HUES48 (cell line): ENCODE measurements around the gene DPYD.

Source experiments
- H3K27ac ChIP-seq: one replicate; pipeline ENCODE4 v1.7.0; 2013; ENCODE audit warnings: low read depth, low read length, inconsistent platforms
- H3K27me3 ChIP-seq: 2 replicates; pipeline ENCODE4 v1.6.1; 2013; ENCODE audit warnings: mild to moderate bottlenecking, low read length; ENCODE audit not compliant: control insufficient read depth, insufficient read depth
- H3K36me3 ChIP-seq: 2 replicates; pipeline ENCODE4 v1.6.1; 2013; ENCODE audit warnings: low read length; ENCODE audit not compliant: control insufficient read depth, insufficient read depth
- H3K4me1 ChIP-seq: 2 replicates; pipeline ENCODE4 v1.6.1; 2013; ENCODE audit warnings: mild to moderate bottlenecking, low read length; ENCODE audit not compliant: control insufficient read depth, insufficient read depth
- H3K4me3 ChIP-seq: 2 replicates; pipeline ENCODE4 v1.5.1; 2013; ENCODE audit warnings: mild to moderate bottlenecking, low read depth, low read length
- H3K9ac ChIP-seq: 2 replicates; pipeline ENCODE4 v1.6.1; 2013; ENCODE audit warnings: mild to moderate bottlenecking, low read depth, low read length, moderate library complexity
- H3K9me3 ChIP-seq: 2 replicates; pipeline ENCODE4 v1.6.1; 2013; ENCODE audit warnings: low read length; ENCODE audit not compliant: control insufficient read depth, insufficient read depth

DPYD gene

GRCh38 chr1:97412737-97413136 is 508.1 kb downstream of the DPYD start:
- Histone ChIP-seq H3K27me3 (no peaks in the 10 kb centered on the region), H3K9me3 (no peaks in the 10 kb centered on the region), H3K4me3 (no peak overlapping the region), H3K36me3 (no peaks in the 10 kb centered on the region), H3K9ac (no peak overlapping the region), H3K27ac (no peak overlapping the region), H3K4me1 (no peaks in the 10 kb centered on the region)

- H3K4me3 ChIP-seq = no peak overlapping the region
- no peaks in the 10 kb centered on the region for H3K27me3 ChIP-seq
- no peaks in the 10 kb centered on the region for H3K9me3 ChIP-seq
- no peak overlapping the region for H3K27ac ChIP-seq
- no peak overlapping the region for H3K9ac ChIP-seq
- H3K4me1 ChIP-seq = no peaks in the 10 kb centered on the region
- no peaks in the 10 kb centered on the region for H3K36me3 ChIP-seq
Measured at GRCh38 chr1:97412166-97412565, 508.7 kb downstream of the DPYD start.

GRCh38 chr1:97396463-97396862 is 524.4 kb downstream of the DPYD start:
- H3K9me3 ChIP-seq = no peaks in the 10 kb centered on the region
- H3K9ac ChIP-seq = no peak overlapping the region
- H3K4me3 ChIP-seq = no peak overlapping the region
- no peaks in the 10 kb centered on the region for H3K27me3 ChIP-seq
- H3K27ac ChIP-seq = no peak overlapping the region
- H3K36me3 ChIP-seq = no peaks in the 10 kb centered on the region
- no peaks in the 10 kb centered on the region for H3K4me1 ChIP-seq

GRCh38 chr1:97392701-97393100 is 528.1 kb downstream of the DPYD start:
- no peaks in the 10 kb centered on the region for H3K9me3 ChIP-seq
- no peaks in the 10 kb centered on the region for H3K36me3 ChIP-seq
- no peaks in the 10 kb centered on the region for H3K4me1 ChIP-seq
- no peaks in the 10 kb centered on the region for H3K27me3 ChIP-seq
- no peak overlapping the region for H3K4me3 ChIP-seq
- no peak overlapping the region for H3K9ac ChIP-seq
- no peak overlapping the region for H3K27ac ChIP-seq

- Histone ChIP-seq H3K27ac (no peak overlapping the region), H3K4me3 (no peak overlapping the region), H3K36me3 (no peaks in the 10 kb centered on the region), H3K9ac (no peak overlapping the region), H3K4me1 (peaks cover 8% of the 10 kb centered on the region; the same call in 1 of the 2 replicates), H3K9me3 (no peaks in the 10 kb centered on the region), H3K27me3 (no peaks in the 10 kb centered on the region)
Measured at GRCh38 chr1:97385536-97386277, 535.1 kb downstream of the DPYD start.

- Histone ChIP-seq H3K27ac (no peak overlapping the region), H3K27me3 (no peaks in the 10 kb centered on the region), H3K36me3 (no peaks in the 10 kb centered on the region), H3K9ac (no peak overlapping the region), H3K4me1 (peaks cover 8% of the 10 kb centered on the region; the same call in 1 of the 2 replicates), H3K9me3 (no peaks in the 10 kb centered on the region), H3K4me3 (no peak overlapping the region)
Measured at GRCh38 chr1:97384294-97384968, 536.4 kb downstream of the DPYD start.

- Histone ChIP-seq H3K4me3 (no peak overlapping the region), H3K27ac (no peak overlapping the region), H3K36me3 (no peaks in the 10 kb centered on the region), H3K4me1 (peaks cover 8% of the 10 kb centered on the region; the same call in 1 of the 2 replicates), H3K9me3 (no peaks in the 10 kb centered on the region), H3K9ac (no peak overlapping the region), H3K27me3 (no peaks in the 10 kb centered on the region)
Measured at GRCh38 chr1:97383797-97384196, 537.0 kb downstream of the DPYD start.

GRCh38 chr1:97382206-97382605 is 538.6 kb downstream of the DPYD start:
- Histone ChIP-seq H3K9ac (no peak overlapping the region), H3K27ac (no peak overlapping the region), H3K4me1 (peaks cover 8% of the 10 kb centered on the region; the same call in 1 of the 2 replicates), H3K36me3 (no peaks in the 10 kb centered on the region), H3K27me3 (no peaks in the 10 kb centered on the region), H3K9me3 (no peaks in the 10 kb centered on the region), H3K4me3 (no peak overlapping the region)

- Histone ChIP-seq H3K27me3 (no peaks in the 10 kb centered on the region), H3K36me3 (no peaks in the 10 kb centered on the region), H3K4me3 (no peak overlapping the region), H3K27ac (no peak overlapping the region), H3K9me3 (no peaks in the 10 kb centered on the region), H3K4me1 (no peaks in the 10 kb centered on the region), H3K9ac (no peak overlapping the region)
Measured at GRCh38 chr1:97379387-97380075, 541.3 kb downstream of the DPYD start.

- Histone ChIP-seq H3K36me3 (no peaks in the 10 kb centered on the region), H3K4me1 (no peaks in the 10 kb centered on the region), H3K4me3 (no peak overlapping the region), H3K27ac (no peak overlapping the region), H3K9ac (no peak overlapping the region), H3K27me3 (no peaks in the 10 kb centered on the region), H3K9me3 (no peaks in the 10 kb centered on the region)
Measured at GRCh38 chr1:97378596-97378995, 542.2 kb downstream of the DPYD start.
